Measurements from ENCODE around the gene SHB.

DNA sequence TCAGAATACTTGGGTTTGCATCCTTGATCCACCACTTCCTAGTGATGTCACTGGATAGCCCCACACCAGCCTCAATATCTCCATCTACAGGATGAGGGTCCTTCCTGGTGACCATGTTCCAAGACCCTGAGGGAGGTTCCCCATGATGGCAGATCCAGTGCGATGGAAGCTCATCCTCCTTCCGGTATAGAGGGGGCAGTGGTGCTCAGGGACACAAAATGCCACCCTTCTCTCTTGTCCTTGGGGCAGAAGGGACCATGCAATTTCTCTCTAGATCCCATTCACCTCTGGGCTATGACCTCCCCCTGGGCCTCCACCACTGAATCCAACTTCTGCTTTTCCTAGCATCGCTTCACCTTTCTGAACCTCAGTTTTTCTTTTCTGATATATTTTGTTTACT, 159.7 kb downstream of the SHB start:
- TF ChIP-seq CTCF (IDR thresholded peaks at IDR 0.05) = no peak
- no peak for TF ChIP-seq POLR2A (IDR thresholded peaks at IDR 0.05)
